Measurements from ENCODE around the gene BLOC1S4. TPM values are rescaled to one million over a fixed set of nuclear protein-coding genes. Genes with fewer than 3 reads are reported as not detected.

Gene BLOC1S4
- total RNA-seq, 1 donor from 2014 or later: 10.7 TPM

GRCh38 chr4:6728320-6729029, 12.5 kb downstream of the BLOC1S4 start:
- Histone ChIP-seq H3K4me1 (peaks cover 11% of the 10 kb centered on the region), H3K9me3 (no peaks in the 10 kb centered on the region), H3K27ac (no peak overlapping the region), H3K27me3 (no peaks in the 10 kb centered on the region), H3K4me3 (no peak overlapping the region), H3K36me3 (no peaks in the 10 kb centered on the region)
- TF ChIP-seq CTCF (IDR thresholded peaks at IDR 0.05): no peak
- ATAC-seq: no peak
- DNase-seq: no peak
- intact Hi-C loops (cut with DNase I): loop anchor here (10.0 kb wide), 1 partner anchor 346 kb away; no protein-coding TSS in a partner anchor

GRCh38 chr4:6730603-6731317, 14.8 kb downstream of the BLOC1S4 start:
- DNase-seq (no peak), ATAC-seq (no peak)
- H3K36me3 ChIP-seq: no peaks in the 10 kb centered on the region
- H3K4me1 ChIP-seq: peaks cover 11% of the 10 kb centered on the region
- intact Hi-C loops (cut with DNase I): no loop called here
- no peak overlapping the region for H3K27ac ChIP-seq
- no peaks in the 10 kb centered on the region for H3K27me3 ChIP-seq
- no peak for TF ChIP-seq CTCF (IDR thresholded peaks at IDR 0.05)
- no peak overlapping the region for H3K4me3 ChIP-seq
- H3K9me3 ChIP-seq: no peaks in the 10 kb centered on the region

GRCh38 chr4:6731318-6731675, 15.3 kb downstream of the BLOC1S4 start:
- H3K4me3 ChIP-seq: no peak overlapping the region
- no peak for ATAC-seq
- no peaks in the 10 kb centered on the region for H3K9me3 ChIP-seq
- H3K27me3 ChIP-seq: no peaks in the 10 kb centered on the region
- no peak overlapping the region for H3K27ac ChIP-seq
- no peaks in the 10 kb centered on the region for H3K36me3 ChIP-seq
- H3K4me1 ChIP-seq: peaks cover 11% of the 10 kb centered on the region
- no peak for DNase-seq
- no peak for TF ChIP-seq CTCF (IDR thresholded peaks at IDR 0.05)
- intact Hi-C loops (cut with DNase I): no loop called here

- Histone ChIP-seq H3K27me3 (no peaks in the 10 kb centered on the region), H3K4me3 (no peak overlapping the region), H3K36me3 (no peaks in the 10 kb centered on the region), H3K27ac (no peak overlapping the region), H3K9me3 (no peaks in the 10 kb centered on the region), H3K4me1 (peaks cover 11% of the 10 kb centered on the region)
- DNase-seq (no peak), ATAC-seq (no peak)
- intact Hi-C loops (cut with DNase I): no loop called here
- no peak for TF ChIP-seq CTCF (IDR thresholded peaks at IDR 0.05)
These were observed 15.8 kb downstream of the BLOC1S4 start for GRCh38 chr4:6731780-6732179.

- H3K4me1 ChIP-seq: peaks cover 11% of the 10 kb centered on the region
- intact Hi-C loops (cut with DNase I): no loop called here
- H3K27me3 ChIP-seq: no peaks in the 10 kb centered on the region
- no peak for TF ChIP-seq CTCF (IDR thresholded peaks at IDR 0.05)
- no peak overlapping the region for H3K4me3 ChIP-seq
- H3K9me3 ChIP-seq: no peaks in the 10 kb centered on the region
- ATAC-seq (peak; percentile 91), DNase-seq (peak; percentile 86)
- no peaks in the 10 kb centered on the region for H3K36me3 ChIP-seq
- peak overlapping the region; percentile 68 for H3K27ac ChIP-seq
These were observed 16.7 kb downstream of the BLOC1S4 start for GRCh38 chr4:6732441-6733357.

All from upper lobe of right lung (tissue), 1 donor.